Keratinocyte (primary cell): Measurements from ENCODE around the gene LRRC4. TPM values are rescaled to one million over a fixed set of nuclear protein-coding genes. Genes with fewer than 3 reads are reported as not detected.

ENCODE experiments used
- DNase-seq: peaks from one replicate; pipeline ENCODE4 v3.0.0-alpha.2; 2011; ENCODE audit warnings: low read depth, missing footprints, low spot score
- FAIRE-seq: peaks from 2 replicates; lab custom pipeline; 2011; peaks lifted over from hg19 to GRCh38; lab: Jason Lieb, UNC
- H2AFZ ChIP-seq: 2 replicates; pipeline ENCODE4 v1.6.0; 2012; ENCODE audit warnings: low read length, control low read depth, inconsistent platforms; ENCODE audit not compliant: control insufficient read depth
- H3K27ac ChIP-seq: 2 replicates; pipeline ENCODE4 v1.5.1; 2011; ENCODE audit warnings: low read length; ENCODE audit not compliant: control insufficient read depth, insufficient read depth
- H3K27me3 ChIP-seq: 3 replicates; pipeline ENCODE4 v1.6.0; 2011; ENCODE audit warnings: low read length; ENCODE audit not compliant: control insufficient read depth, insufficient read depth; ENCODE audit errors: extremely low read depth
- H3K36me3 ChIP-seq, 2 experiments: 2 replicates in 1 of 2; 3 replicates in 1 of 2; pipeline ENCODE4 v1.5.1; 2011; ENCODE audit warnings: low read length in 2 of 2, mild to moderate bottlenecking in 1 of 2; ENCODE audit not compliant: control insufficient read depth in 2 of 2, insufficient read depth in 2 of 2; ENCODE audit errors: extremely low read depth in 1 of 2
- H3K4me1 ChIP-seq: 3 replicates; pipeline ENCODE4 v1.5.1; 2011; ENCODE audit warnings: low read length; ENCODE audit not compliant: control insufficient read depth, insufficient read depth; ENCODE audit errors: extremely low read depth
- H3K4me2 ChIP-seq: 3 replicates; pipeline ENCODE4 v1.6.0; 2011; ENCODE audit warnings: low read depth, low read length; ENCODE audit not compliant: control insufficient read depth, insufficient read depth; ENCODE audit errors: extremely low read depth
- H3K4me3 ChIP-seq, 3 experiments: fragments of 200-600 bp in 1 of 3; sonication (generic) in 1 of 3; 2 replicates in 2 of 3; 3 replicates in 1 of 3; pipeline ENCODE4 v1.5.1; 2011 to 2016; ENCODE audit warnings: low read length in 3 of 3, mild to moderate bottlenecking in 3 of 3, control low read depth in 2 of 3, inconsistent platforms in 1 of 3, low read depth in 1 of 3, mixed read lengths in 1 of 3, mixed run types in 1 of 3, moderate library complexity in 1 of 3; ENCODE audit not compliant: control insufficient read depth in 2 of 3, insufficient read depth in 2 of 3; ENCODE audit errors: extremely low read depth in 1 of 3
- H3K79me2 ChIP-seq: 2 replicates; pipeline ENCODE4 v1.6.0; 2012; ENCODE audit warnings: low read length; ENCODE audit not compliant: control insufficient read depth, insufficient read depth
- H3K9ac ChIP-seq: 3 replicates; pipeline ENCODE4 v1.6.0; 2011; ENCODE audit warnings: low read length; ENCODE audit not compliant: control insufficient read depth, insufficient read depth; ENCODE audit errors: extremely low read depth
- H3K9me1 ChIP-seq: 3 replicates; pipeline ENCODE4 v1.6.0; 2011; ENCODE audit warnings: low read length; ENCODE audit not compliant: control insufficient read depth, insufficient read depth; ENCODE audit errors: extremely low read depth
- H3K9me3 ChIP-seq: 2 replicates; pipeline ENCODE4 v1.5.1; 2012; ENCODE audit warnings: low read depth, low read length; ENCODE audit not compliant: control insufficient read depth
- H4K20me1 ChIP-seq: 3 replicates; pipeline ENCODE4 v1.6.0; 2011; ENCODE audit warnings: low read length; ENCODE audit not compliant: control insufficient read depth, insufficient read depth; ENCODE audit errors: extremely low read depth
- CTCF ChIP-seq, 3 experiments: IDR thresholded peaks in 1 of 3; conservative IDR thresholded peaks in 1 of 3; optimal IDR thresholded peaks in 1 of 3; 2 replicates in 2 of 3; 3 replicates in 1 of 3; pipeline versions ENCODE3 to v1.5.1; 2011; ENCODE audit warnings: low read length in 3 of 3, mild to moderate bottlenecking in 3 of 3, moderate library complexity in 2 of 3, control low read depth in 1 of 3, inconsistent platforms in 1 of 3; ENCODE audit not compliant: insufficient read depth in 2 of 3; ENCODE audit errors: extremely low read depth in 1 of 3
- EZH2 ChIP-seq: IDR thresholded peaks from one replicate; pipeline ENCODE4 v1.6.1; 2012; ENCODE audit warnings: inconsistent platforms, mild to moderate bottlenecking, low read length, moderate library complexity
- dilution Hi-C: fragments of 300-500 bp; cut with MboI; formaldehyde crosslinking; loops from one replicate; pipeline ENCODE4 v1.7.0; 2020; ENCODE audit warnings: low sequenced_read_pairs; ENCODE audit not compliant: extremely low pct_ligation_motif_present
- polyA plus RNA-seq, 5 experiments: library from polyadenylated mRNA; depleted of rRNA in 3 of 5; stranded (reverse) in 3 of 5; stranded (forward) in 1 of 5; unstranded in 1 of 5; fragments of >200 nt; gene quantifications; 1 replicate in 1 of 5; 2 replicates in 3 of 5; 3 replicates in 1 of 5; pipeline versions ENCODE4 v1.2.1 to v1.2.3, GENCODE V29; 2011 to 2012; ENCODE audit warnings: missing spikeins in 2 of 5, low read depth in 1 of 5, low replicate concordance in 1 of 5

LRRC4 gene
- polyA plus RNA-seq, 1 donor (not counting 4 experiments of a cell fraction or from before 2014, with no cell fraction given) = 0.07 TPM

GRCh38 chr7:128042012-128042411 lies 10.8 kb upstream of the LRRC4 start:
- no peak overlapping the region for H3K4me2 ChIP-seq
- TF ChIP-seq EZH2 = no peak
- TF ChIP-seq CTCF (optimal IDR thresholded peaks at IDR 0.05 in 1 of 3, IDR thresholded peaks at IDR 0.05 in 1 of 3, conservative IDR thresholded peaks at IDR 0.05 in 1 of 3; ENCODE audit: extremely low read depth in 1 of 3, insufficient read depth in 2 of 3, low read length in 3 of 3) = no peak
- H3K4me3 ChIP-seq = no peak overlapping the region
- DNase-seq (no peak), FAIRE-seq (no peak)
- H3K27me3 ChIP-seq = no peaks in the 10 kb centered on the region
- H3K79me2 ChIP-seq = no peaks in the 10 kb centered on the region
- H2AFZ ChIP-seq = no peak overlapping the region
- no peaks in the 10 kb centered on the region for H3K9me1 ChIP-seq
- H3K36me3 ChIP-seq = peaks cover 4 to 5% of the 10 kb centered on the region in 2 experiments
- H3K9ac ChIP-seq = no peak overlapping the region
- H3K9me3 ChIP-seq = no peaks in the 10 kb centered on the region
- no peaks in the 10 kb centered on the region for H4K20me1 ChIP-seq
- dilution Hi-C loops = no loop called here
- H3K4me1 ChIP-seq = peaks cover 3% of the 10 kb centered on the region
- no peak overlapping the region for H3K27ac ChIP-seq

DNA sequence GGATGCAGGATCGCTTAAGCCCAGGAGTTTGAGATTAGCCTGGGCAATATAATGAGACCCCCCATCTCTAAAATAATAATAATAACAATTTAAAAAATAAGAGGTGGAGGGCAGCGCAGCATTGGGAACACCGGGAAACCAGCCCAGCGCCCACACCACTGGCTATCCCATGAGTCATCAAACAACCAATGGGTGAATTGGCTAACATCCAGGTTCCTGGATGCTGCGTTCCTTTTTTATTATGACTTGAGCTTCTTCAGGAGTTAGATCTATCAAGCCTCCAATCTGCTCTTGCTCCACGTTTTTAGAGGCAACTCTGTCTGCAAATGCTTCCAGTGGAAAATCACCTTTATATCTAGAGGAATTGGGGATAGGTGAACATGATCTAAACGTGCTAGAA lies 10.0 kb upstream of the LRRC4 start:
- DNase-seq (no peak), FAIRE-seq (no peak)
- no peak overlapping the region for H2AFZ ChIP-seq
- no peak overlapping the region for H3K9ac ChIP-seq
- no peak overlapping the region for H3K4me2 ChIP-seq
- H3K9me1 ChIP-seq = no peaks in the 10 kb centered on the region
- H3K27me3 ChIP-seq = no peaks in the 10 kb centered on the region
- H4K20me1 ChIP-seq = no peaks in the 10 kb centered on the region
- peaks cover 4 to 5% of the 10 kb centered on the region in 2 experiments for H3K36me3 ChIP-seq
- no peak overlapping the region for H3K4me3 ChIP-seq
- no peaks in the 10 kb centered on the region for H3K79me2 ChIP-seq
- dilution Hi-C loops = no loop called here
- H3K9me3 ChIP-seq = no peaks in the 10 kb centered on the region
- no peak for TF ChIP-seq CTCF (optimal IDR thresholded peaks at IDR 0.05 in 1 of 3, IDR thresholded peaks at IDR 0.05 in 1 of 3, conservative IDR thresholded peaks at IDR 0.05 in 1 of 3; ENCODE audit: extremely low read depth in 1 of 3, insufficient read depth in 2 of 3, low read length in 3 of 3)
- no peak for TF ChIP-seq EZH2
- H3K27ac ChIP-seq = no peak overlapping the region
- H3K4me1 ChIP-seq = peaks cover 3% of the 10 kb centered on the region
